Activated CD4-positive, CD25-positive, alpha-beta regulatory T cell (primary cell): Measurements from ENCODE around the gene ACER1.
A peak's percentile ranks its signal among the peaks of the same experiment; 100 is the strongest.
"Not testable (repeated sequence)": the region's sequence is repeated elsewhere in the genome, so short reads cannot be mapped to it uniquely, and the experiment has no call there.

Experiments used
- DNase-seq, 4 experiments: peaks; one replicate each; lab custom pipeline; 2025; lab: John Stamatoyannopoulos, UW

Gene ACER1

DNA sequence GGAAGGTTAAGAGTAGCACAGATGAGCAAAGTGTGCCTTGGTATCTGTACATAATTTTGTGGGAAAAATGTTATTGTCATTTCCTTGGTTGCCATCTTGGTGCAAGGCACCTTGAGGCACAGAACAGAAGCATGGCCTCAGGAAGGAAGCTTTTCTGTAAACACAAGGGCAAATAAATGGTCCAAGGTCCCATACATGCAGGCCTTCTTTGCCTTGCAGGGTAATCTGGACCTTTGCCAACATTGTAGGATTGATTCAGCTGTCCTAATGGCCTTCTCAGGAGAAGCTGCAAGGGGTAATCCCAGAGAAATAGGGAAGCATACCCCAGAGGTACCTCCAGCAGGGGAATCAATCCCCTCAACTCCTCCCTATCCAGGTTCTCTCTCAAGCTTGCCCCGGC lies 44.7 kb downstream of the ACER1 start:
- DNase-seq = no peak

DNA sequence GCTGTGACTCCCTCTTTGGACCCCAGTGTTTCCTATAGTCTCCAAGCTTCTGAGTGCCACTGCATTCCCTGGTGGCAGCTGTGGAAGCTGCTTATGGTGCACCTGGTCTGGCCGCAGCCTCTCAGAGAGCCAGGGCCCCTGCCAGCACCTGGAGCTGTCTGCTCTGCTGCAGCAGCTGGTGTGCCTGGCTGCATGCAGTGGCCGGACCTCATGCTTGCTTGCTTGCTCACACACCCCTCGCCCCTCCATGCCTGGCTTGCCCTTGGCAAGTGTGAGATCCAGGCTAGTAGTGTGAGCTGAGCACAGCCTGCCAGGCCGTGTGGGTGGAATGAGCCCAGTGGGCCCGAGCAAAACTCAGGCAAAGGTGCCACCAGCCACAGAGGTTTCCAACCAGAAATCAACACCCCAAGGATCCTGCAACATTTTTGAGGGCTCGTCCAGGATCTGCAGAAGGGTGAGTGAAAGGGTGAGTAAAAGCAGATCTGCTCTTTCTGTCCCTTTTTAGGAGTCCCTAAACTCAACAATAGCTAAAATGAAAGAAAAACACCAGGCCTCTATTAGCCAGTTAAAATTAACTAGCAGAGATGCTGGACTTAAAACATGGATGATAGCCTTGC lies 46.0 kb downstream of the ACER1 start:
- DNase-seq = no peak

- DNase-seq = no peak
These were observed 46.7 kb downstream of the ACER1 start for GRCh38 chr19:6286676-6287075.

GRCh38 chr19:6282393-6282792 lies 51.0 kb downstream of the ACER1 start:
- not testable (repeated sequence) for DNase-seq

- peak; percentile 91 to 95 (median 92) for DNase-seq
These were observed 53.4 kb downstream of the ACER1 start, which contains the start of gene MLLT1 for GRCh38 chr19:6279931-6280591. Gene MLLT1, minus strand, starts transcription at chr19:6279975. Its CDS starts 191 bp downstream, at chr19:6279784.

GRCh38 chr19:6279620-6279930 lies 53.8 kb downstream of the ACER1 start:
- DNase-seq = no peak

DNA sequence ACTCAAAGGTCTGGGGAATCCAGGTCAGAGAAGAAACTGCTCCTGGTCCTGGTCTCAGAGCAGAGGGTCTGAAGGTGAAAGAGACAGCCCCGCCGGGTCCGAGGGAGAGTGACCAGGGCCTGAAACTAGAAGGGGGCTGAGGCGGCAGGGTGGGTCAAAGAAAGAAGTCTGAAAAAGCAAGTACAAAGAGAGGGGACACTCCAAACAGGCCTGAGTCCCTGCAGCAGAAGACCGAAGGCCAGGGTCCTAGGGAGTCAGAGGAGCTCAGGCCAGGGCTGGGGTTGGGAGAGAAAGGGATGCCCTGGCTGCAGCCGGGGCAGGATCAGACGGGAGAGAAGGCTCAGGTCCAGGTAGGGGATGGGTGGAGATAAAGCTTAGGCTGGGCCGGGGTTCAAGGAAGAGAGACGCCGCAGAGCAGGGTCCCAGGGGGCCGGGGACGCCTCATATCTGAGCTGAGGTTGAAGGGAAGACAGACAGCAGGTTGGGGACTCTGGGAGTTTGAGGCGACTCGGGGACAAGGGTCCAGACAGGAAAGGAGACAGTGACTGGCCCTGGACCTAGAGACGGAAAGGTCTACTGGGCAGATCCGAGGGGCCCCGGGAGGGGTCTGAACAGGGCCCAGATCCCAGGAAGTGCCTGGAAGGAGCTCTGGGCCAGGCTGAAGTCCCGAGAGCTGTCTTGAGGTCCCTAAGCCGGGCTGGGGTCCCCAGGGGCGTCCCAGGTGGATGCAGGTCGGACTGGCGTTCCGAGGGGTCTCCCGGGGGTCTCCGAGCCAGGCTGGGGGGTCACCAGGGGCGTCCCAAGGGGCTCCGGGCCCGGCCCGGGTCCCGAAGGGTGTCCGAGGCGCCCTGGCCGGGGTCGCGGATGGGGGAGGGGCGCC lies 54.4 kb downstream of the ACER1 start:
- no peak for DNase-seq

- no peak for DNase-seq
These were observed 55.4 kb downstream of the ACER1 start for GRCh38 chr19:6278051-6278450.

DNA sequence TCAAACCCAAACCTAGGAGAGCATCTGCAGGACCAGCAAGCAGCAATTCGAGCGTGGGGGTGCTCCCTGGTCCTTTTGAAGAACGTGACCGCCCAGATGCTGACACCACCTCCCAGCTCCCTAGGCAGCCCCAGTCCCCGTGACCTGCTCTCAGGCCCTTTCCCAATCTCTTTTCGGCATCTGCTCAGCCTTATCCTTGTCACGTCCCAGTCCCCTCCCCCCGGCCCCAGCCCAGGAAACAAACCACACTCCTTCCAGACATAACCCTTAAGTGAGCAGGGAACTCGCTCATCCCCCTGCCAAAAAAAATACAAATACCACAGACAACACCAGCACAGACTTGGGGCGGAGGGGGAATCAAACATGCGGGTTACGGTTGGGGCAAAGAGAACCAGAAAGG lies 57.0 kb downstream of the ACER1 start:
- DNase-seq = no peak

- DNase-seq = no peak
These were observed 58.2 kb downstream of the ACER1 start for GRCh38 chr19:6275170-6275744.

- no peak for DNase-seq
These were observed 58.7 kb downstream of the ACER1 start for GRCh38 chr19:6274756-6275155.

GRCh38 chr19:6273701-6274601 lies 59.5 kb downstream of the ACER1 start:
- DNase-seq = no peak

GRCh38 chr19:6272913-6273600 lies 60.4 kb downstream of the ACER1 start:
- no peak for DNase-seq

GRCh38 chr19:6272411-6272791 lies 61.0 kb downstream of the ACER1 start:
- DNase-seq = no peak

DNA sequence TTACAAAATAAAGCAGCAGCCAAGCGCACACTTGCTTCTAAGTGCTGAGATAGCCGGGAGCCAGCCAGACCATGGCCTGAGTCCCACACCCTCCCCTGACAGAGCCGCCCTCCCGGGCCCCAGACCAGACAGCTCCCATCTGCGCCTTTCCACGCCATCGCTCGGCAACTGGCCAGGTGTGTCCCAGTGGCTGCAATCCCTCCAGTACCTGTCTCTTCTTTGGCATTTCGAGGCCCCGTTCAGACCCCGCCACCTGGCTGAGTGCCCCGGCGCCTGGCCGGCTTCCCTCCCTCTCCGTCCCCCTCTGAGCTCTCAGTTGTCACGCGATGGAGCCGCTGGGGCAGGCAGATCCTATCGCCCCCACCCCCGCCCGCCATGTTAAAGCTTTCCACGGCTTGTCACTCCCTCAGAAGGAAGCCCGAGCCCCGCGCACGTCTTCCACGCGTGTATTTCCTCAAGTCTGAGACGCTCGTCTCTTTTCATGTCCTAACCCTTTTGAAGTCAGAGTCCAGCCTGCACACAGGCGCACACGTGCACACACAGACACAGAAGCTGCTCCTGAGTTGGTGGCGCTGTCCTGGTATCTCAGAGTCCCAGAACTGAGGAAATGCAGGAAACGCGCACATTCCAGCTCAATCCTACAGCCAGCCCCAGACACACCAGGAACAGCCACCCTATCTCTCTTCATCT lies 61.5 kb downstream of the ACER1 start:
- DNase-seq = no peak

DNA sequence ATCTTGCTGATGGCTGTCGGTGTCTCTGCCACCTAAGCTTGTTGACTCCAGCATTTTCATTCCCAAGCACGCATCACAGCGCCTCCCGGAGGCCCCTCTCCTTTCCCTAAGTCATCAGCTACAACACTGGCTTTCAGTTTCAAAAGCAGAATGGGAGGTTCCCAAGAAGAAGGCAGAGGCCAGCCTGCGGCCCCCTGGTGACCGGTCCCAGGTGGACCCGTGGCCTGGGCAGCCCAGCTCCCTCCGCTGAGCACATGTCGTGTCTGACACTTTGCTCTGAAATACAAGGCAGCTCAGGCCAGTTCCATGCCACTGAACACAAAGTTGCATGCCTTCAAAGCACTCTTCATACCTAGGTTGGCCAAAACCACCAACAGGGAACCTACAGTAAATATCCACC lies 62.2 kb downstream of the ACER1 start:
- no peak for DNase-seq

- DNase-seq = no peak
These were observed 62.6 kb downstream of the ACER1 start for GRCh38 chr19:6270822-6271221.

DNA sequence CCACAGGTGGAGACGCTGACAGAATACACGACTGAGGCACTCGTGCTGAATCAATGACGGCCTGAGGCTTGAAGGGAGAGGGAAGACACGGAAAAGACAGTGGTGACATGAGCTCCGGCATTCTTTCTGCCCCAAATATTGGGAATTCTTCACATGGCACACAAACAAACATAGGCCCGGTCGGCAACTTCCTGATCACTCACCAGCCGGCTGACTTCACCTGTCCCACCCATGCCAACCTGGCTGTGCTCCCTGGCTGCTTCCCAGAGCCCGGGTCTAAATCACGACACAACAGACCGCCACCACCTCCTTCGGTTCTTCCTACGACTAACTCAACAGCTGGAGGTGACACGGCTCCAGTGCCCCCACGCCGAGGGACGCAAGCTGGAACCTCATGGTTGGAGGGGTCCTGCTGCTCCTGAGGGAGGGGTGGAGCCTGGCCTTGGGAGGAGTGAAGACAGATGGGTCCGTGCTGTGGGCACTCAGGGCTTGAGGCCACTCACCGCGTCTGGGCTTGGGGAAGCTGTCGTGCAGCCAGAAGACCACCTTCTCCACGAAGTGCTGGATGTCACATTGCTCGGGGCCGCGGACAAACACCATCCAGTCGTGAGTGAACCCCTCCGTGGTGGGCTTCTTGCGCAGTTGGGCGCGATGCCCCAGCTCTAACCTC lies 63.2 kb downstream of the ACER1 start:
- DNase-seq = no peak

DNA sequence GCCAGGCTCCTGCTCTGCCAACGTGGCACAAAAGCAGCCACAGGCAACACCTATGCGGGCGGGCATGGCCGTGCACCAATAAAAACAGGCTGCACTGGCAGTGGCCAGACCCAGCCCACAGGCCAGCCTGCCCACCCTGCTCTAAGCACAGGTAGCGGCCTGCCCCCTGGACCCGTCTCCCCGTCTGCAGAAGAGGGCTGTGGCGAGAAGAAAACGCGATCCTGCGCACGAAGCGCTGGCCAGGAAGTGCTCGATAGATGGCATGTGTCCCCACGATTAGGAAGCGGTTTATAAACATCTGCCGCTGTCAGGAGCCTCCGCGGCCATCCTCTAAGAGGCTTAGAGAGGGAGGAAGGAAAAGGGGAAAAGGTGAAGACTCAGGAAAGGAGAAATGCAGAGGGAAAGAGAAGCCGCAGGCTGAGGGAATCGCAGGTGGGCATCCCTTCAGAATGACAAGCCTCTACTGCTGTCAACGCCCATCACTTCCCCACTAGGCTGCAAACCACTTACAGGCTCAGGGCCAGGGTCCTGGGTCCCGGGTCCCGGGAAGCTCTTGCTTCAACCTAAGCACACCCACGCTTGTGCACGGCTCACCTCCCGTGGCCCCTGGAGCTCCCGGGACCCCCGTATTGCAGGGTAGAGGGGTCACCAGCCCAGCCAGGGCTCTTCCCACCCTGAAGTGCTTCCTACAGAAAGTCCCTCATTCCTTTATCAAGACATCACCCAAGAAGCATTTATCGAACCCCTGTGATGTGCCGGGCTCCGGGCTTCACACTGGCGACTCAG lies 64.1 kb downstream of the ACER1 start:
- no peak for DNase-seq
